HG02973 (cell line): ENCODE data around the gene MRI1.
"Not testable (repeated sequence)": the region's sequence is repeated elsewhere in the genome, so short reads cannot be mapped to it uniquely, and the experiment has no call there.

ENCODE experiments used
- ATAC-seq: cut with Tn5 transposase; IDR thresholded peaks from one replicate; pipeline ENCODE4 v1.9.1; 2021; ENCODE audit warnings: moderate library complexity; ENCODE audit not compliant: unreplicated experiment

The MRI1 gene

DNA sequence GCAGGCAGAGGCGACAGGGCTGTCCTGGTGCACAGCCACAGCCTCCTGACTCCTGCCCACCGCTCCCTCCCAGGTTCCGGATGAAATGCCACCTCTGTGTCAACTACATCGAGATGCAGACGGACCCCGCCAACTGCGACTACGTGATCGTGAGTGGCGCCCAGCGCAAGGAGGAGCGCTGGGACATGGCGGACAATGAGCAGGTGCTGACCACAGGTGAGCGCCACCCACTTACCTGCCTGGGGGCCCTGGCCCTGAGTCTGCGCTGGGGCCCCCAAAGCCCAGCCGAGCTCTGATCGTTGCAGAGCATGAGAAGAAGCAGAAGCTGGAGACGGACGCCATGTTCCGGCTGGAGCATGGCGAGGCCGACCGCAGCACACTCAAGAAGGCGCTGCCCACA lies 5.5 kb upstream of the MRI1 start:
- ATAC-seq, result no peak

DNA sequence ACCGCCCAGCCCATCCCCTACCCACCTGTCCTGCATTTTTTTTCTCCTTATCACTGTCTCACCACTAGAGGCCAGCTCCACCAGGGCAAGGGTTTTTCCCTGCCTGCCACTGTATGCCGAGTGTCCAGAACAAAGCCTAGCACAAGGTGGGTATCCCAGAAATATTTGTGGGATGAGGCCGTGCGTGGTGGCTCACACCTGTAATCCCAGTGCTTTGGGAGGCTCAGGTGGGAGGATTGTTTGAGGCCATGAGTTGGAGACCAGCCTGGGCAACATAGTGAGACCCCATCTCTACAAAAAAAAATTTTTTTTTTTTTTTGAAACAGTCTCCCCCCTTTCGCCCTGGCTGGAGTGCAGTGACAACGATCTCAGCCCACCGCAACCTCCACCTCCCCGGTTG lies 2.9 kb upstream of the MRI1 start:
- no peak for ATAC-seq

DNA sequence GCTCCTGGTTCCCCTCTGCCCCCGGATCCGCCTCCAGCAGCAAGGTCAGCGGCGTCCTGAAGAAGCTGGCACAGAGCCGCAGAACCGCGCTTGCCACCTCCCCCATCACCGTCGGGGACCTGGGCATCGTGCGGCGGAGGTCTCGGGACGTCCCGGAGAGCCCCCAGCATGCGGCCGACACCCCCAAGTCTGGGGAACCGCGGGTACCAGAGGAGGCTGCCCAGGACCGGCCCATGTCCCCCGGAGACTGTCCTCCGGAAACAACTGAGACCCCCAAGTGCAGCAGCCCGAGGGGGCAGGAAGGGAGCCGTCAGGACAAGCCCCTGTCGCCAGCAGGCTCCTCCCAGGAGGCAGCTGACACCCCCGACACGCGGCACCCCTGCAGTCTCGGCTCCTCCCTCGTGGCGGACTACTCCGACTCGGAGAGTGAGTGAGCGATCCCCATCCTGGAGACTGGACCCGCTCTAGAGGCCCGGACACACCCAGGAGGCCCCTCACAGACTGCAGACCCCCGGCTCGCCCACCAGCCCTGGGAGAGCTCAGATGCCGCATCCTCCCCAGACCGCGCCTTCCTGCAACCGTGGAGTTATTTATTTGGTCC lies 1.6 kb upstream of the MRI1 start:
- ATAC-seq, result no peak

DNA sequence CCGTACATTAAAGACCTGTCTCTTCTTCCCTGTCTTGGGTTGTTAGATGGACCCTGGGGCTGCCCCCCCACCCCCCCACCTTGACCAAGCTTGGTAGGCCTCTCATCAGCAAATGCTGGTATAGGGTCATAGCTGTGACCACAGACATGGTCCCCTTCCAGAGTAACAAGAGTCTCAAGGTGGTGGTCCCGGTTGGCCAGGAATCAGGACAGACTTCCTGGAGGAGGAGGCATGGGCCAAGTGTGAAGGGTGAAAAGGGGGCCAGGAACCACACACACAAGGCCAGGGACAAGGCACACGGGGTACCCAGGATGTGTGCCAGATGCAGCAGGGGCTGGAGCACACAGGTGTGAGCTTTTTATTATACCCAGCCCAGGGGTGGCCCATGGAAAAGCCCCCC lies 1.1 kb upstream of the MRI1 start:
- no peak for ATAC-seq

DNA sequence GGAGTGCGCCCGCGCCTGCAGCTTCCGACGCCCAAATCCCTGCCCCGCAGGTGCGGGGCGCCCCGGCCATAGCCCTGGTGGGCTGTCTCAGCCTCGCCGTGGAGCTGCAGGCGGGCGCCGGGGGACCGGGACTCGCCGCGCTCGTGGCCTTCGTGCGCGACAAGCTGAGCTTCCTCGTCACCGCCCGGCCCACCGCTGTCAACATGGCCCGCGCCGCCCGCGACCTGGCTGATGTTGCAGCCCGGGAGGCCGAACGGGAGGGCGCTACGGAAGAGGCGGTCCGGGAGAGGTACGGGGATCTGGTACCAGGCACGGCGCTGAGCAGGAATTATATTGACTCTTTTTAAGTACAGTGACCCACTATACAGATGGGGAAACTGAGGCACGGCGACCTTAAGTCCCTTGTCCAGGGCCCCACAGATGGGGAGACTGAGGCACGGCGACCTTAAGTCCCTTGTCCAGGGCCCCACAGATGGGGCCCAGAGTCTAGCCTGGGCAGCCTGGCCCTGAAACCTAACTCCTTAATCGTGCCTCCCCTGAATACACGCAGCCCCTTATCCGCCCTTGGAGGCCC lies 586 bp downstream of the MRI1 start:
- ATAC-seq, result no peak

DNA sequence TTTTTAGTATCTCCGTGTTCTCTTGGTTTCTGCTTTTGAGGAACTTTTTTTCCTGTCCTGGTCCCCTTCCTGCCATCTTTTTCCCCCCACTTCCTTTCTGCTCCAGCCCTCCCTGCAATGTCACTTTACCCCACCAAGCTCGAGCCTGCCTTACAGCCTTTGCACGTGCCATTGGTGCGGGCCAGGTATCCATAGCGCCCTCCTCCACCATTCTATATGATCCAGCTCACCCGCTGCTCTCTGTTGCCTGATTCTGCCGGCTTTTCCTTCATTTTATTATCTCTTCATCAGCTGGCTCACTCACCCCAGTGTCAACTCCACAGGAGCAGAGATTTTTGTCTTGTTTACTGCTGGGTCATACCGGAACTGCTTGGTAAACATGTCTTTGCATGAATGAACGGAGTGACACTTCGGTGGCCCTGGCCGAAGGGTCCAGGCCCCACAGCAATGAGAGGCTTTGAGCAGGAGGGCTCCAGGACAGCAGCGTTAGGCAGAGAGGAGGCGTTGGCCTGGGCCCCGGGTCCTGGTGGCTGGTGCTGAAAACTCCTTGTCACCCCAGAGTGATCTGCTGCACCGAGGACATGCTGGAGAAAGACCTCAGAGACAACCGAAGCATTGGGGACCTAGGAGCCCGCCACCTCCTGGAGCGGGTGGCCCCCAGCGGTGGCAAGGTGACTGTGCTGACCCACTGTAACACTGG lies 1.2 kb downstream of the MRI1 start:
- no peak for ATAC-seq

DNA sequence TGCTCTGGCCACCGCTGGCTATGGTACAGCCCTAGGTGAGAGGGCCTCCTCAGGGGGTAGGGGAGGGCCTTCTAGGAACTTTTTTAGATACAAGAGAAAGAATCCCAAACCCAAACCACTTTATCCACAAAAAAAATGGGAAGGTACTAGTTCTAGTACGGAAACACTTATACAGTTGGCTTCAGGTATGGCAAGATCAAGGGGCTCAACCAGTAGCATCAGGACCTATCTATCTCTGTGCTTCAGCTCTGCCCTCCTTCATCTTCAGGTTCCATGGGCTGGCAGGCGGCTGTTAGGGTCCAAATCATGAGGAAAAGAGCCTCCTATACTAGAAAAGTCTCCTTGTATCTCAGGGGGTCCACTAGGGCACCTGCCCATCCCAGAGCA lies 1.8 kb downstream of the MRI1 start:
- no peak for ATAC-seq

DNA sequence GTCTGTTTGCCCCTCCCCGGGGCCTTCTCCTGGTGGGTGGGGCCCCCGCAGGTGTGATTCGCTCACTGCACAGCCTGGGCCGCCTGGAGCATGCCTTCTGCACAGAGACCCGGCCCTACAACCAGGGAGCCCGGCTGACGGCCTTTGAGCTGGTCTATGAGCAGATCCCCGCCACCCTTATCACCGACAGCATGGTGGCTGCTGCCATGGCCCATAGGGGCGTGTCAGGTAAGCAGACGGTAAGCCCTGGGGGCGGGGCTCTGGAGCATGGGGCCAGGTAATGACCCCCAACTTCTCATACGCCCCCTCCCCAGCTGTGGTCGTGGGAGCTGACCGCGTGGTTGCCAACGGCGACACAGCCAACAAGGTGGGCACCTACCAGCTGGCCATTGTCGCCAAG lies 4.2 kb downstream of the MRI1 start:
- no peak for ATAC-seq

DNA sequence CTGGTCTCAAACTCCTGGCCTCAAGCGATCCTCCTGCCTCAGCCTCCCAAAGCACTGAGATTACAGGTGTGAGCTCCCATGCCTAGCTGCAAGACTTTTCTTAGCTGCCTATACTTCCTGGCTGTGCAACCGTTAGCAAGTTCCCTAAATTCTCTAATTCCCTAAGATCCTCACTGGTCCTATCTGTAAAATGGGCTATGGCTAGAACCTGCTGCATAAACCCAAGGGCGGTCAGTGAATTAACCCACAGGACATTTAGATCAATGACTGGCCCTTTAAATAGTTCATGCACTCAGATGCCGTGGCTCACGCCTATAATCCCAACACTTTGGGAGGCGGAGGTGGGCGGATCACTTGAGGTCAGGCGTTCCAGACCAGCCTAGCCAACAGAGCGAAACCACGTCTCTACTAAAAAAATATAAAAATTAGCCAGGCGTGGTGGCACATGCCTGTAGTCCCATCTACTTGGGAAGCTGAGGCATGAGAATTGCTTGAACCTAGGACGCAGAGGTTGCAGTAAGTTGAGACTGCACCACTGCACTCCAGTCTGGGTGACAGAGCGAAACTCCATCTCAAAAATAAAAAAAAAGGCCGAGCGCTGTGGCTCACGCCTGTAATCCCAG lies 5.8 kb downstream of the MRI1 start:
- ATAC-seq, result no peak

DNA sequence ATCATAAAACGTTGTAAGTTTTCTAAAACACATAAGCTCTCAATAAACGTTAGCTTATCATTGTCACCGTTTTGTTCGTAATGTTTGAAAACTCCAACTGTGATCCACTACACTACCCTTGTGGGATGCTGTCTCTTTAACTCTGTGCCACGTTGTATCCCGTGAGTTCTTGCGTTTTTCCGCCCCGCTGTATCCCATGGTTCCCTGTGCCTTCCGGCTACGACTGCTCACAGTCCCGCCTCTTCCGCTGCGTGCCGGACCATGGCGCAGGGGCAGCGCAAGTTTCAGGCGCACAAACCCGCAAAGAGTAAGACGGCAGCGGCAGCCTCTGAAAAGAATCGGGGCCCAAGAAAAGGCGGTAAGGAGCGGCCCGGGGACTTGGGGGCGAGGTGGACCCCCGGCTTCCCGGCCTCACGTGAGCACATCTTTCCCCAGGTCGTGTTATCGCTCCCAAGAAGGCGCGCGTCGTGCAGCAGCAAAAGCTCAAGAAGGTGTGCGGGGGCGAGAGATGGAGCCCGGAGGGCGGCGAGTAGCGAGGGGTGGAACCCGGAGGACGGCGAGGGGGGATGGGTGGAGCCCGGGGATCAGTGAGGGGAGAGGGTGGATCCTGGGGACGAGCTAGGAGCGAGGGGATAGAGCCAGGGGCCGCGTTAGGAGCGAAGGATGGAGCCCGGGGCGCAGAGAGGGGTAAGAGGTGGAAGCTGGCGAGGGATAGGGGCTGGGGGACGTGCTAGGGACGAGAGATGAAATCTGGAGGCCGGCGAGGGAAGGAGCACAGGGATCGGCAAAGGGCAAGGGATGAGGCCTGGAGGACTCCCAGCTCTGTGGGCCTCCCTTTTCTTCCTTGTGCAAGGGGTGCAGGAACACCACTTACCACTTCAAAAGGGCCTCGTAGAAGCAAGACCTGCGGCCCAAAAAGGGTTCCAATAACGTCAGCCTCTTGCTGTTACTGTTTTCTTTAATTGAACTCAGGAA lies 10.2 kb downstream of the MRI1 start, which contains the start of gene C19orf53:
C19orf53 (plus strand) TSS at position 240 of the 975 bp plus-strand sequence; CDS start at position 262, 22 bp downstream.
- peak; percentile 87 for ATAC-seq

DNA sequence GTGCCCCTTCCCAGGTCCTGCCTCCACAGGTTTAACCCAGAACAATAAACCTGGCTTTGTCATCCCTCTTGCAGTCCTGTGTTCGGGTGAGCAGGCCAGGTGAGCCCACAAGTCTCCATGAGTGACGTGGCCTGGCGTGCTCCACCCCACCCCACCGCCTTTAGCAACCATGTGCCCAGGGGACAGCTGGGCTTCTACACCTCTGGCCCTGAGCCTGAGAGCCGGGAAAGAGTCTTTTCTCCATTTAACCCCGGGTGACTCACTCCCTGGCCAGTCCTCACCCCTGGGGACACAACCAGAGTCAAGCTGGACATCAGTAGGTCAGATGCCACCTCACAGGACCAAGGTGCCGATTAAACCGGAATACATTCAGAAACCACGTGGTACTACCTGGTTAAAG lies 14.1 kb downstream of the MRI1 start:
- ATAC-seq, result no peak

DNA sequence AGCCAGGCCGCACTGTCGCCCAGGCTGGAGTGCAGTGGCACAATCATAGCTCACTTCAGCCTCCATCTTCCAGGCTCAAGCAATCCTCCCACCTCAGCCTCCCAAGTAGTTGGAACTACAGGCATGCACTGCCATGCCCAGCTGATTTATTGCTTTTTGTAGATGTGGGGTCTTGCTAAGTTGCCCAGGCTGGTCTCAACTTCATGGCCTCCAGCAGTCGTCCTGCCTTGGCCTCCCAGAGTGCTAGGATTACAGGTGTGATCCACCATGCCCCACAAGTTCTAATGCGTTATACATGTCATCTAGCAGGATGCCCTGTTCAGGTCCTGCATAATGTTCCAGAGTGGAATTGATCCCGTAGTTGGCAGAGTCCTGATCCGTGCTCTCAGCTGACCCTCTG lies 14.5 kb downstream of the MRI1 start:
- ATAC-seq, result no peak

DNA sequence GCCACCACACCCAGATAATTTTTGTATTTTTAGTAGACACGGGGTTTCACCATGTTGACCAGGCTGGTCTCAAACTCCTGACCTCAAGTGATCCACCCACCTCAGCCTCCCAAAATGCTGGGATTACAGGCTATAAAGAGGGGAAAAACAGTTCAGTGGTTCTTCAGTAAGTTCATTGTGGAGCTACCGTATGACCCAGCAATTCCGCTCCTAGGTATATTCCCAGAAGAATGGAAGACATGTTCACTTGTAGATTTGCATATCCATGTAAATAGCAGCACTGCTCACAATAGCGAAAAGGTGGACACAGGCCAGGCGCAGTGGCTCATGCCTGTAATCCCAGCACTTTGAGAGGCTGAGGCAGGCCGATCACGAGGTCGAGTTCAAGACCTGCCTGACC lies 15.5 kb downstream of the MRI1 start:
- not testable (repeated sequence) for ATAC-seq

DNA sequence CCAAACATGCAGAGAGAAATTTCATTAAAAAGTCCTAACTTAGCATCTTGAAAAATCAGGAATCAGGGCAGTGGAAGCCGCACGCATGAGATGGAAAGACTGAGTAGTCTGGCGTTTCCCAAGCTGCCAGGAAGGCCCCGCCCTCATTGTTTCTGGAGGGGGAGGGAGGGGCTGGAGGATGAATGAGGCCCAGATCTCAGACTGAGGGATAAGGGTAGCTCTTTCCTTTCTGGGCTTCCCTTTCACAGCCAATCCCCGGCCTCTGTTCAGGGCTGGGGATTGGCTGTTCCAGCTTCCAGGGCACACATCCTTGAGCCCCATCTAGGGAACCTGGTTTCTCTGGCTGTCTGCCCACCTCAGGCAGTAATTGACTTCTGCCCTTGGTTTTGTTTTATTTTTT lies 17.2 kb downstream of the MRI1 start:
- no peak for ATAC-seq

DNA sequence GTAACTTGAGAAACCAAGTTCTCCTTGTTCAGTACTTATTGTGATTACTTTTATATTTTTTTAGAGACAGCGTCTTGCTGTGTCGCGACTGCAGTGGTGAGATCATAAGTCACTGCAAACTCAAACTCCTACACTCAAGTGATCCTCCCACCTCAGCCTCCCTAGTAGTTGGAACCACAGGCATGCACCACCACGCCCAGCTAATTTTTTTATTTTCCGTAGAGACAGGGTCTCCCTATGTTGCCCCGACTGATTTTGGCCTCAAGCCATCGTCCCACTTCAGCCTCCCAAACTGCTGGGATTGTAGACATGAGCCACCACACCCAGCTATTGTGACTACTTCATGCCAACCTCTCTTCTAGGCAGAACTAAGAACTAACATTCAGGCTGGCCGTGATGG lies 18.2 kb downstream of the MRI1 start:
- no peak for ATAC-seq

DNA sequence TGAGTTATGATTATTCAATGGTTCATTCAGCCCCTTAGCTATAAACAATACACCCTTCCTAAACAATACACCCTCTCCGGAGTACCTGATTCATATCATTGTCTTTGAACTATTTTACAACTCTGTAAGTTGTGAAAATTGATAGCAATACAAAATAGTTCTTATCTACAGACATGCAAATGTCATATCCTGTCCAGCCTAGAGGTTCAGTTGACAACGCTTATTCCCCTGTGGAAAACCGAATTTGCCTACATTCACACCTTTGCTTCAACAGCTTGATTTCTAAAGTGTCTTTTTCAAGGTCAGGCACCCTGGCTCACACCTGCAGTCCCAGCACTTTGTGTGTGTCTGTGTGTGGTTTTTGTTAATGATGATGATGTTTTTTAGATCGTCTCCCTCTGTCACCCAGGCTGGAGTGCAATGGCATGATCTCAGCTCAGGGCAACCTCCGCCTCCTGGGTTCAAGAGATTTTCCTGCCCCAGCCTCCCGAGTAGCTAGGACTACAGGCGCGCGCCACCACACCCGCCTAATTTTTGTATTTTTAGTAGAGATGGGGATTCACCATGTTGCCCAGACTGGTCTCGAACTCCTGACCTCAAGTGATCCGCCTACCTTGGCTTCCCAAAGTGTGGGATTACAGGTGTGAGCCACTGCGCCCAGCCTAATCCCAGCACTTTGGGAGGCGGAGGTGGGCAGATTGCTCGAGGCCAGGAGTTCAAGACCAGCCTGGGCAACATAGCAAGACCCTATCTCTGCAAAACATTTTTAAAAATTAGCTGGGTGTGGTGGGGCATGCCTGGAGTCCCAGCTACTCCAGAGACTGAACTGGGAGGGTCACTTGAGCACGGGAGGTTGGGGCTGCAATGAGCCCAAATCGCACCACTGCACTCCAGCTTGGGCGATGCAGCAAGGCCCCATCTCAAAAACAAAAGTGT lies 19.5 kb downstream of the MRI1 start:
- no peak for ATAC-seq

DNA sequence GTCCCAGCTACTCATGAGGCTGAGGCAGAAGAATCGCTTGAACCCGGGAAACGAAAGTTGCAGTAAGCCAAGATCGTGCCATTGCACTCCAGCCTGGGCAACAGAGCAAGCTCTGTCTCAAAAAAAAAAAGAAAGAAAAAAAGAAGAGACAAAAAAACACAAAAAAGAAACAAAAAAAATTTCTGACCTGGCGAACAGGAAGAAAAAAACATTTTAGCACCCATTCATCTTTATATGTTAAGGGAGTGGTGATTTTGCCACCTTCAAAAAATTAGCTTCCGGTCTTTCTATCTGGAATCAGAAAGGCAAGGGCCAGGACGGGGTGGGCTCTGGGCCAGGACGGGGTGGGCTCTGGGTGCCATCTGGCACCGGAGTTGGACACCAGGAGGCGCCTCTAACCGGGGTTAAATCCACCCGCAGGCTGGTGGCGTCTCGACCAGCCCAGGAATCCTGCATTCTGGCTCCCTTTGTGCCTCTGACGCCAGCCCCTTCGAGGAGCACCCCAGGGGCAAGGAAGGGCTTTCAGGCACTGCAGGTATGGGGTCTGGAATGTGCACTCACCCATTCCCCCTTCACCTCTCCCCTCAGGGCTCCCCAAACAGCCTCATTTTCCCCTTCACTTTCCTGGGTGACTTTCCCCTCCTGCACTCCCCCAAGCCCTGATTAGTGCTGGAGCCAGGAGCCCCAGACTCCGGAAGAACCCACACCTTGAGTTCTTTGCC lies 20.6 kb downstream of the MRI1 start:
- no peak for ATAC-seq

DNA sequence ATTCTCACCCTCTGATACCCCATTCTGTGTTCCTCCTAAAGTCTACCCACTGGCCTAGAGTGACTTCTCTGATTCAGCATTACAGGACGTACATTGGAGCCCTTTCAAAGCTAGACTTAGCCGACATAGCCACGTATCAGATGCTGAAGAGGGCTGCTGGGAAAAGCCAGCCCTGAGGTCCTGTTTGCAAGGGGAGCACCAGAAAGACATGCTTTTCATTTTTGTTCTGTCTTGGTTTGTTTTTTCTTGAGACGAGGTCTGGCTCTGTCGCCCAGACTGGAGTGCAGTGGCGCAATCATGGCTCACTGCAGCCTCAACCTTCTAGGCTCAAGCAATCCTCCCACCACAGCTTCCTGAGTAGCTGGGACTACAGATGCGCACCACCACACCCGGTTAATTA lies 24.7 kb downstream of the MRI1 start:
- ATAC-seq, result no peak

DNA sequence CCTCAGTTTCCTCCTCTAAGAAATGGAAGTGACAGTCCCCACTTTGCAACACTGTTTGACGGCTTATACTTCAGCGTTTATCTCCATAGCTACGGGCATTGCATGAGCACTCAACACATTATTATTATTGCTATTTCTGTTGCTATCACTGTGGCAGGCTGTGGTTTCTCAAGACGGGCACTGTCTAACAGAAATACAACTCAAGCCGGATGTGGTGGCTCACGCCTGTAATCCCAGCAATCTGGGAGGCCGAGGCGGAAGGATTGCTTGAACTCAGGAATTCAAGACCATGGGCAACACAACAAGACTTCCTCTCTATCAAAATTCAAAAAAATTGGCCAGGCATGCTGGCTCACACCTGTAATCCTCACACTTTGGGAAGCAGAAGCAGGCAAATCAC lies 26.0 kb downstream of the MRI1 start:
- no peak for ATAC-seq
